PC-9 (cell line): ENCODE data around the gene PBX1. TPM values are rescaled to one million over a fixed set of nuclear protein-coding genes. Genes with fewer than 3 reads are reported as not detected.

ENCODE experiments used
- BruUV-seq: library from RNA; stranded (reverse); fragments of 400-500 nt; replicated peaks from 2 replicates; lab custom pipeline; 2021; lab: Mats Ljungman, UMichigan
- CTCF ChIA-PET: fragments of 300-600 bp; sonication (Branson Sonifier 250); formaldehyde crosslinking; loops from one replicate; lab custom pipeline; 2022; ENCODE audit warnings: antibody characterized with exemption; lab: Charles Lee
- POLR2A ChIA-PET: fragments of 300-600 bp; sonication (Branson Sonifier 250); formaldehyde crosslinking; loops from one replicate; lab custom pipeline; 2022; ENCODE audit warnings: antibody characterized with exemption; ENCODE audit not compliant: unreplicated experiment; lab: Charles Lee
- DNase-seq, 2 experiments: peaks; one replicate each; pipeline versions ENCODE4 v3.0.0 to v3.0.0-alpha.2; 2015 to 2022; ENCODE audit warnings: mixed read lengths in 1 of 2
- H2AFZ ChIP-seq: fragments of 200-600 bp; sonication (generic); 2 replicates; pipeline ENCODE4 v1.8.1; 2017; ENCODE audit warnings: antibody characterized with exemption
- H3F3A ChIP-seq: fragments of 200-600 bp; sonication (generic); 2 replicates; pipeline ENCODE4 v1.8.1; 2017; ENCODE audit warnings: antibody characterized with exemption, mild to moderate bottlenecking, low read depth; ENCODE audit not compliant: insufficient read depth
- H3K27ac ChIP-seq: fragments of 200-600 bp; sonication (generic); 2 replicates; pipeline ENCODE4 v1.6.1; 2016; ENCODE audit warnings: mixed run types
- H3K27me3 ChIP-seq: fragments of 200-600 bp; sonication (generic); 2 replicates; pipeline ENCODE4 v1.6.1; 2016; ENCODE audit warnings: low read depth, mixed run types; ENCODE audit not compliant: insufficient read depth
- H3K36me3 ChIP-seq: fragments of 200-600 bp; sonication (generic); 2 replicates; pipeline ENCODE4 v1.6.1; 2016; ENCODE audit warnings: low read depth, mixed run types
- H3K4me1 ChIP-seq: fragments of 200-600 bp; sonication (generic); replicated peaks from 2 replicates; pipeline ENCODE4 v1.6.1; 2016; ENCODE audit warnings: mixed run types; ENCODE audit not compliant: insufficient read depth
- H3K4me2 ChIP-seq: fragments of 200-600 bp; sonication (generic); 2 replicates; pipeline ENCODE4 v1.6.1; 2017; ENCODE audit warnings: mixed run types
- H3K4me3 ChIP-seq: fragments of 200-600 bp; sonication (generic); 2 replicates; pipeline ENCODE4 v1.6.1; 2016; ENCODE audit warnings: mixed run types
- H3K79me2 ChIP-seq: fragments of 200-600 bp; sonication (generic); 2 replicates; pipeline ENCODE4 v1.6.1; 2017; ENCODE audit warnings: low read depth, mixed run types
- H3K9me2 ChIP-seq: fragments of 200-600 bp; sonication (generic); 2 replicates; pipeline ENCODE4 v1.8.1; 2017; ENCODE audit warnings: mild to moderate bottlenecking; ENCODE audit not compliant: insufficient read depth
- H3K9me3 ChIP-seq: fragments of 200-600 bp; sonication (generic); 2 replicates; pipeline ENCODE4 v1.8.1; 2016; ENCODE audit warnings: low read depth; ENCODE audit not compliant: insufficient read depth
- H4K20me1 ChIP-seq: fragments of 200-600 bp; sonication (generic); 2 replicates; pipeline ENCODE4 v1.8.1; 2017; ENCODE audit not compliant: insufficient read depth
- CTCF ChIP-seq: fragments of 200-600 bp; sonication (generic); conservative IDR thresholded peaks from 2 replicates; pipeline ENCODE4 v1.6.1; 2017; ENCODE audit warnings: mixed run types, antibody characterized with exemption, mild to moderate bottlenecking, moderate library complexity
- EZH2 ChIP-seq: fragments of 200-600 bp; sonication (generic); IDR thresholded peaks from 2 replicates; pipeline ENCODE4 v1.8.0; 2017; ENCODE audit warnings: antibody characterized with exemption, low read depth
- intact Hi-C: fragments of 100-400 bp; cut with micrococcal nuclease; formaldehyde crosslinking; loops from one replicate; pipeline ENCODE4 v1.10.0; 2022; ENCODE audit not compliant: unreplicated experiment
- total RNA-seq: library from RNA; stranded (reverse); gene quantifications from 2 replicates; pipeline ENCODE4 v1.2.3, GENCODE V29; 2021

The PBX1 gene
- total RNA-seq, 1 experiment from 2014 or later = 57.7 TPM

GRCh38 chr1:164604541-164604940, 45.6 kb downstream of the PBX1 start:
- H3K79me2 ChIP-seq = peaks cover 28% of the 10 kb centered on the region
- peaks cover 25% of the 10 kb centered on the region for H3F3A ChIP-seq
- H3K27me3 ChIP-seq = no peaks in the 10 kb centered on the region
- peaks cover 49% of the 10 kb centered on the region for H3K4me1 ChIP-seq
- H2AFZ ChIP-seq = no peak overlapping the region
- no peaks in the 10 kb centered on the region for H4K20me1 ChIP-seq
- H3K27ac ChIP-seq = no peak overlapping the region
- POLR2A ChIA-PET = no interaction called here
- 0 out of 2 replicates have a peak, but pooled peaks cover 9% of the 10 kb centered on the region for H3K36me3 ChIP-seq
- CTCF ChIA-PET = no interaction called here
- no peak for DNase-seq
- TF ChIP-seq CTCF (no peak), EZH2 (no peak)
- H3K4me3 ChIP-seq = no peak overlapping the region
- intact Hi-C loops = loop anchor here (10.0 kb wide), 1 partner anchor 560 kb away; no protein-coding TSS in a partner anchor
- H3K9me3 ChIP-seq = no peaks in the 10 kb centered on the region
- no peaks in the 10 kb centered on the region for H3K9me2 ChIP-seq
- no peak overlapping the region for H3K4me2 ChIP-seq
- no TSS peak for BruUV-seq

GRCh38 chr1:164605254-164606091, 46.5 kb downstream of the PBX1 start:
- no TSS peak for BruUV-seq
- CTCF ChIA-PET = no interaction called here
- 0 out of 2 replicates have a peak, but pooled peaks cover 9% of the 10 kb centered on the region for H3K36me3 ChIP-seq
- no peak for TF ChIP-seq CTCF
- no peak for TF ChIP-seq EZH2
- POLR2A ChIA-PET = interaction anchor here (0.6 kb wide), 1 partner anchor 28 kb away, joined by 8 read pairs; no protein-coding TSS in a partner anchor
- intact Hi-C loops = loop anchor here (10.0 kb wide), 1 partner anchor 559 kb away; no protein-coding TSS in a partner anchor
- H3K9me3 ChIP-seq = no peaks in the 10 kb centered on the region
- no peaks in the 10 kb centered on the region for H4K20me1 ChIP-seq
- H3K27ac ChIP-seq = no peak overlapping the region
- DNase-seq = no peak
- no peak overlapping the region for H3K4me3 ChIP-seq
- peaks cover 30% of the 10 kb centered on the region for H3K79me2 ChIP-seq
- peaks cover 25% of the 10 kb centered on the region for H3F3A ChIP-seq
- H2AFZ ChIP-seq = no peak overlapping the region
- no peaks in the 10 kb centered on the region for H3K27me3 ChIP-seq
- H3K9me2 ChIP-seq = no peaks in the 10 kb centered on the region
- H3K4me2 ChIP-seq = no peak overlapping the region
- H3K4me1 ChIP-seq = peaks cover 47% of the 10 kb centered on the region

GRCh38 chr1:164607351-164607750, 48.4 kb downstream of the PBX1 start:
- Histone ChIP-seq H3K36me3 (0 out of 2 replicates have a peak, but pooled peaks cover 9% of the 10 kb centered on the region), H3K9me2 (no peaks in the 10 kb centered on the region), H3K4me2 (no peak overlapping the region), H3F3A (peaks cover 28% of the 10 kb centered on the region), H3K4me3 (no peak overlapping the region), H3K9me3 (no peaks in the 10 kb centered on the region), H3K4me1 (peaks cover 47% of the 10 kb centered on the region), H4K20me1 (no peaks in the 10 kb centered on the region), H3K27ac (no peak overlapping the region), H3K79me2 (peaks cover 34% of the 10 kb centered on the region), H3K27me3 (no peaks in the 10 kb centered on the region), H2AFZ (no peak overlapping the region)
- no TSS peak for BruUV-seq
- CTCF ChIA-PET = no interaction called here
- POLR2A ChIA-PET = no interaction called here
- TF ChIP-seq EZH2 = no peak
- TF ChIP-seq CTCF = no peak
- intact Hi-C loops = loop anchor here (10.0 kb wide), 1 partner anchor 557 kb away; no protein-coding TSS in a partner anchor
- no peak for DNase-seq
